ENCODE measurements around the gene LDLRAP1.
A peak's percentile ranks its signal among the peaks of the same experiment; 100 is the strongest.

LDLRAP1 gene

GRCh38 chr1:25559031-25559430, 15.6 kb downstream of the LDLRAP1 start:
- no peak overlapping the region for H3K4me3 ChIP-seq (ENCODE audit: low read depth, low read length)
- TF ChIP-seq, protein P1, sequence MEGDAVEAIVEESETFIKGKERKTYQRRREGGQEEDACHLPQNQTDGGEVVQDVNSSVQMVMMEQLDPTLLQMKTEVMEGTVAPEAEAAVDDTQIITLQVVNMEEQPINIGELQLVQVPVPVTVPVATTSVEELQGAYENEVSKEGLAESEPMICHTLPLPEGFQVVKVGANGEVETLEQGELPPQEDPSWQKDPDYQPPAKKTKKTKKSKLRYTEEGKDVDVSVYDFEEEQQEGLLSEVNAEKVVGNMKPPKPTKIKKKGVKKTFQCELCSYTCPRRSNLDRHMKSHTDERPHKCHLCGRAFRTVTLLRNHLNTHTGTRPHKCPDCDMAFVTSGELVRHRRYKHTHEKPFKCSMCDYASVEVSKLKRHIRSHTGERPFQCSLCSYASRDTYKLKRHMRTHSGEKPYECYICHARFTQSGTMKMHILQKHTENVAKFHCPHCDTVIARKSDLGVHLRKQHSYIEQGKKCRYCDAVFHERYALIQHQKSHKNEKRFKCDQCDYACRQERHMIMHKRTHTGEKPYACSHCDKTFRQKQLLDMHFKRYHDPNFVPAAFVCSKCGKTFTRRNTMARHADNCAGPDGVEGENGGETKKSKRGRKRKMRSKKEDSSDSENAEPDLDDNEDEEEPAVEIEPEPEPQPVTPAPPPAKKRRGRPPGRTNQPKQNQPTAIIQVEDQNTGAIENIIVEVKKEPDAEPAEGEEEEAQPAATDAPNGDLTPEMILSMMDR (IDR thresholded peaks at IDR 0.05; ENCODE audit: low read depth, low read length), result no peak
- no peaks in the 10 kb centered on the region for H3K27me3 ChIP-seq (ENCODE audit: insufficient read depth, low read depth, severe bottlenecking)
- no peak for DNase-seq
- H3K36me3 ChIP-seq, result no peaks in the 10 kb centered on the region
- no peaks in the 10 kb centered on the region for H3K9me3 ChIP-seq (ENCODE audit: severe bottlenecking)
- H3K27ac ChIP-seq, result peak overlapping the region; percentile 52

DNA sequence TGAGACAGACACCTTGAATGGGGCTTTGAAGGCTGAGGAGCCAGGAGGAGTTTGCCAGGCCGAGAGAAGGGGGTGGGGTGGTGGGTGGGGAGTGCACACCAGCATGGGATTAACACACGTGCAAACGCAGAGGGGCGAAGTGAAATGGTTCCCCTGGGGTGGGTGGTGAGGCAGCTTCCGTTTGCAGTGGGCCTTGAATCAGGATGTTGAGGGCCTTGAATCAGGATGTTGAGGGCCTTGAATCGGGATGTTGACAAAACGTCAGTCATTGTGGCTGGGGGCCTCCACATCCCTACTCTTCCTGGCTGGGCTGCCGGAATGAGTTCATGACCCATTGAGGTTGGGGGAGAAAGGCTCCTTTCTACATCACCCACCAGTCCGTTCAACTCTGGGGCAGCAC, 16.6 kb downstream of the LDLRAP1 start:
- no peak for DNase-seq
- Histone ChIP-seq H3K27me3 (ENCODE audit: insufficient read depth, low read depth, severe bottlenecking) (no peaks in the 10 kb centered on the region), H3K9me3 (ENCODE audit: severe bottlenecking) (no peaks in the 10 kb centered on the region), H3K4me3 (ENCODE audit: low read depth, low read length) (no peak overlapping the region), H3K36me3 (no peaks in the 10 kb centered on the region), H3K27ac (no peak overlapping the region)
- TF ChIP-seq, protein P1 (IDR thresholded peaks at IDR 0.05; ENCODE audit: low read depth, low read length), result no peak

DNA sequence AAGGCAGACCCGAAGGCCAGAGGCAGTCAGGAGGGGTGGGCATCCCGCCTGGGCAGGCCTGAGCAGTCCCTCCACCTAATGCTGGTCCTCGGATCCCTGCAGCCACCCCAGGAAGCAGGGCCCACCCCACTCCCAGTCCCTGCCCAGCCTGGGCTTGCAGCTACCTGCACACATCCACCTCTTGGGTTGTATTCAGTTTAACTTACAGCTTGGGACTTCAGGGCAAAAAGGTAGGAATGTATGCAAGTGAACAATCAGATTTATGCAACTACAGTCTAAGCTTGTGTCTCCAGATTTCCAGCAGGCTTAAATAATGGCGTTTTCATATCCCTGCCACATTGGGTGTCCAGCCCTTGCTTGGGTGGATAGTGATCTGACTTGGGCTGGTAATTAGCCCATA, 17.4 kb downstream of the LDLRAP1 start:
- Histone ChIP-seq H3K9me3 (ENCODE audit: severe bottlenecking) (no peaks in the 10 kb centered on the region), H3K4me3 (ENCODE audit: low read depth, low read length) (no peak overlapping the region), H3K36me3 (no peaks in the 10 kb centered on the region), H3K27ac (no peak overlapping the region), H3K27me3 (ENCODE audit: insufficient read depth, low read depth, severe bottlenecking) (no peaks in the 10 kb centered on the region)
- DNase-seq, result no peak
- TF ChIP-seq, protein P1 (IDR thresholded peaks at IDR 0.05; ENCODE audit: low read depth, low read length), result no peak

DNA sequence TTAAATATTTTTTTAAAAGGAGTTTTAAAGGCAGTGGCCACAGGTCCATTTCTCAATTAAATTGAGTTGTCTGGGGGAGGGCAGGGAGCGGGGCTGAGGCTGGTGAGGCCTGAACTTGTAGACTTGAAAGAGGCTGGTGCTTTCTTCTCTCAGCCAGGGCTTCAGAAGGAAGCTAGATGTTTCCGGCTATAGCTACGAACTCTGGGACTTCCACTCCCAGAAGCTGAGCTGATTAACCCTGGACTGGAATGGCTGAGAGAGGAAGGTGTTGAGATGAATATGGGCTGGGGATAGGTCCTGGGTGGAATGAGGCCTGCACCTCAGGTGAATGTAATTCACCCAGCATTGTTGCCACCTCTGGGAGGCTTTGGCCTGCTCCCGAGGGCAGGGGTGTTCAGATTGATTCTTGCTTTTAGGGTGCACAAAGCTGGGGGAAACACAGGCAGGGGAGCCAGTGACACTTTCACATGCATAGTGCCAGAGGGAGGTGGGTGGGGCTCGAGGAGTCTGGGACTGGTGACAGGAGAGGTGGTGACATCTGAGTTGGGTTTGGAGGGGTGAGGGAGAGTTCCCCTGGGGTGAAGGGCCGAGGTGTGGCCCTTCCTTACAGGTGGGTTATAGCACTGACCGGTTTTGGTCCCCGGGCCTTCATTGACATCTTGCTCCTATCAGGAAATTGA, 18.2 kb downstream of the LDLRAP1 start:
- Histone ChIP-seq H3K4me3 (ENCODE audit: low read depth, low read length) (no peak overlapping the region), H3K36me3 (no peaks in the 10 kb centered on the region), H3K27me3 (ENCODE audit: insufficient read depth, low read depth, severe bottlenecking) (no peaks in the 10 kb centered on the region), H3K27ac (no peak overlapping the region), H3K9me3 (ENCODE audit: severe bottlenecking) (no peaks in the 10 kb centered on the region)
- DNase-seq, result no peak
- TF ChIP-seq, protein P1 (IDR thresholded peaks at IDR 0.05; ENCODE audit: low read depth, low read length), result no peak

DNA sequence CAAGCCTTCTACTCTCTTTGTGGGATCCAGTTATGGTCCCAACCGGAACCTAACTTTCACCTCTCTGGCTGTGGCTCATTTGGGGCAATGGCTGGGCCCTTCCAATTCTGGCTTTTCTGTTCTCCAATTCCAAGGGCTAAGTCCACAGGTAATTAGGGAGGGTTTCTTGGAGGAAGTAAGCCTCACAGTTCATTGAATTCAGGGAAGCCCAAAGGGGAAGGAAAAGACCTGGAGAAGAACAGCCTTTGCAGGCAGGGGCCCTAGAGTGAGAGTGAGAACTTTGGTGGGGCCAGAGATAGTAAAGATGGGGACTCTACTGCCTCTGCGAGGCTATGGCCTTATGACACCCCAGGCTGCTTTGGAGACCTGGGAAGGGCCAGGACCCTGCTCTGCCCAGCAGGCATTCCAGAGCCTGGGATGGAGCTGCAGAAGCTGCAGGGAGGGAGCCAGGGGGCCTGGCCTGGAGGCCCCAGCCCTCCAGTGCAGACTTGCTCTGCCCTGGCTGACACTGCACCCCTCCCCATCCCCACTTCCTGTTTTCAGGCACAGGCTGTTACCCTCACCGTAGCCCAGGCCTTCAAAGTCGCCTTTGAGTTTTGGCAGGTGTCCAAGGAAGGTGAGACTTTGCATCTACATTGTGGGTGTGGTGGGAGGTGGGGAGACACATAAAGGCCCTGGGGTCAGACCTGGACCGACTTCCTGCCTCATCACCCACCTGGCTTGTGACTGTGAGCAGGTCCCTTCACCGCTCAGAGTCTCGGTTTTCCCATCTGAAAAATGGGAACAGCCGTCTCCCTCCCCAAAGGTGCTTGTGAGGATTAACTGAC, 18.9 kb downstream of the LDLRAP1 start:
- TF ChIP-seq, protein P1 (IDR thresholded peaks at IDR 0.05; ENCODE audit: low read depth, low read length), result no peak
- Histone ChIP-seq H3K4me3 (ENCODE audit: low read depth, low read length) (no peak overlapping the region), H3K36me3 (no peaks in the 10 kb centered on the region), H3K27me3 (ENCODE audit: insufficient read depth, low read depth, severe bottlenecking) (no peaks in the 10 kb centered on the region), H3K27ac (no peak overlapping the region), H3K9me3 (ENCODE audit: severe bottlenecking) (no peaks in the 10 kb centered on the region)
- no peak for DNase-seq

All from WERI-Rb-1 (cell line).